WTC11 (cell line): ENCODE data around the gene RPN1.

ENCODE experiments used
- NFE2L1 ChIP-seq: sonication (generic); formaldehyde crosslinking; IDR thresholded peaks from 2 replicates; pipeline ENCODE4 v1.8.1; 2023; ENCODE audit warnings: missing genetic modification reagents
- USF1 ChIP-seq: sonication (generic); formaldehyde crosslinking; IDR thresholded peaks from 2 replicates; pipeline ENCODE4 v1.8.0; 2022; ENCODE audit warnings: mild to moderate bottlenecking, missing genetic modification reagents
- ZNF121 ChIP-seq: sonication (generic); formaldehyde crosslinking; IDR thresholded peaks from 2 replicates; pipeline ENCODE4 v1.8.0; 2023; ENCODE audit warnings: missing genetic modification reagents

GRCh38 chr3:128650096-128651050, at the start of gene RPN1:
- no peak for TF ChIP-seq ZNF121 (CRISPR knock-in tag)
- TF ChIP-seq USF1 (CRISPR knock-in tag), result peak; percentile 32
- no peak for TF ChIP-seq NFE2L1
